ENCODE data around the gene THSD8. TPM values are rescaled to one million over a fixed set of nuclear protein-coding genes. Genes with fewer than 3 reads are reported as not detected.

Gene THSD8
- total RNA-seq, 2 experiments from 2014 or later: 27.0 to 31.1 TPM

- Mint-ChIP-seq H3K4me1 (peaks cover 12% of the 10 kb centered on the region), H3K9me3 (no peaks in the 10 kb centered on the region), H3K27me3 (peaks cover 13% of the 10 kb centered on the region), H3K27ac (no peak overlapping the region), H3K4me3 (no peak overlapping the region), H3K36me3 (ENCODE audit: low read depth) (no peaks in the 10 kb centered on the region)
- no peak for DNase-seq
- CTCF ChIA-PET: interaction anchor here (1.9 kb wide), 1 partner anchor 64 kb away, joined by 6 read pairs; no protein-coding TSS in a partner anchor
- POLR2A ChIA-PET: no interaction called here
Observed at GRCh38 chr19:12821761-12822160, 19.9 kb downstream of the THSD8 start.

GRCh38 chr19:12825254-12826131 lies 23.6 kb downstream of the THSD8 start:
- Mint-ChIP-seq H3K4me1 (peaks cover 12% of the 10 kb centered on the region), H3K4me3 (no peak overlapping the region), H3K36me3 (ENCODE audit: low read depth) (no peaks in the 10 kb centered on the region), H3K9me3 (no peaks in the 10 kb centered on the region), H3K27ac (no peak overlapping the region), H3K27me3 (peaks cover 35% of the 10 kb centered on the region)
- CTCF ChIA-PET: interaction anchor here (0.6 to 1.8 kb wide), 7 partner anchors 19 to 152 kb away, joined by 3 to 5 read pairs (median 3); partner anchors contain the start of gene RNASEH2A
- POLR2A ChIA-PET: no interaction called here
- no peak for DNase-seq

GRCh38 chr19:12828494-12828893 lies 26.6 kb downstream of the THSD8 start:
- ChIA-PET CTCF (interaction anchor here (1.2 kb wide), 1 partner anchor 10 kb away, joined by 3 read pairs; no protein-coding TSS in a partner anchor), POLR2A (interaction anchor here (0.6 kb wide), 1 partner anchor 66 kb away, joined by 6 read pairs; no protein-coding TSS in a partner anchor)
- peak; percentile 32 for DNase-seq
- H3K9me3 Mint-ChIP-seq: no peaks in the 10 kb centered on the region
- H3K36me3 Mint-ChIP-seq (ENCODE audit: low read depth): no peaks in the 10 kb centered on the region
- no peak overlapping the region for H3K27ac Mint-ChIP-seq
- H3K4me3 Mint-ChIP-seq: no peak overlapping the region
- peaks cover 20% of the 10 kb centered on the region for H3K4me1 Mint-ChIP-seq
- H3K27me3 Mint-ChIP-seq: peaks cover 59% of the 10 kb centered on the region

DNA sequence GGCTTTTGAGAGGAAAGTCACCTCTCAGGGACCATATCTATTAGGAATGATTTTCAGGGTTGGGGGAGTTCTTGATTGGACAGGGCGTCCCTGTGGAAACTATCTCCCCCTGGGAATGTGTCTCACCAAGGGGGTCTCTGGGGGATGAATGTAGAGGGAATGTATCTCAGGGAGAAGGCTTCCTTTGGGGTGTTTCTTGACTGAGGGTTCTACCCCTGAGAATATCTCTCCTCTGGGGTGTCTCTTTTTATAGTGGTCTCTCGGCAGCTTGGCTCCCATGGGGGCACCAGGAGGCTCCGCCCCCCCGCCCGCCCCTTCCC lies 31.5 kb downstream of the THSD8 start:
- Mint-ChIP-seq H3K27ac (peak overlapping the region; percentile 27), H3K36me3 (ENCODE audit: low read depth) (no peaks in the 10 kb centered on the region), H3K9me3 (no peaks in the 10 kb centered on the region), H3K4me3 (peak overlapping the region; percentile 11), H3K27me3 (peaks cover 75% of the 10 kb centered on the region), H3K4me1 (peaks cover 20% of the 10 kb centered on the region)
- DNase-seq: no peak
- CTCF ChIA-PET: no interaction called here
- POLR2A ChIA-PET: no interaction called here

- POLR2A ChIA-PET: no interaction called here
- Mint-ChIP-seq H3K27me3 (peaks cover 73% of the 10 kb centered on the region), H3K27ac (no peak overlapping the region), H3K4me1 (peaks cover 20% of the 10 kb centered on the region), H3K36me3 (ENCODE audit: low read depth) (no peaks in the 10 kb centered on the region), H3K9me3 (no peaks in the 10 kb centered on the region), H3K4me3 (peak overlapping the region; percentile 39)
- DNase-seq: peak; percentile 25
- CTCF ChIA-PET: interaction anchor here (1.1 kb wide), 1 partner anchor 7 kb away, joined by 3 read pairs; no protein-coding TSS in a partner anchor
Observed at GRCh38 chr19:12833738-12834565, 32.1 kb downstream of the THSD8 start.

DNA sequence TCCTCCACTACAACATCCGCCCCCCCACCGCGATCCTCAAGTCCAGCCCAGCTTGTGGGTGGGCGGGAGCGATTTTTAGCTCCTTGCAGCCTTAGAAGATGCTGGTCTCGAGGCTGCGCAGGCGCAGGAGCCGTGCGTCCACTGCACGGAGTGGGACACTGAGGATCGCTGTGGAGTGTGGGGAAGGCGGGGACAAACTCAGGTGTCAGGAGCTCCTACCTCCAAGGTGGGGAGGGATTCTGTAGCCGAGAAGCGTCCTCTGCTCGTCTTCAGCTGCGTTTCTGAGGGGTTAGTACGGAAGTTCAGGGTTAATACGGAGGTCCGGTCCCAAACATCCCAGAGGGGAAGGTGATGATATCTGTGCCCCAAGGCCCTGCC lies 32.7 kb downstream of the THSD8 start, which contains the start of gene RTBDN:
Gene RTBDN (minus strand): TSS at position 14 of the 378 bp plus-strand sequence. CDS start 4,600 bp downstream, outside the sequence.
- CTCF ChIA-PET: interaction anchor here (1.1 to 1.2 kb wide), 2 partner anchors 8 to 13 kb away, joined by 3 read pairs; no protein-coding TSS in a partner anchor
- POLR2A ChIA-PET: no interaction called here
- DNase-seq: no peak
- Mint-ChIP-seq H3K27ac (no peak within 1 kb of the TSS), H3K27me3 (peaks cover 76% of the 10 kb centered on the region), H3K4me1 (peaks cover 25% of the 10 kb centered on the region), H3K36me3 (ENCODE audit: low read depth) (no peaks in the 10 kb centered on the region), H3K4me3 (peak within 1 kb of the TSS; percentile 39), H3K9me3 (no peaks in the 10 kb centered on the region)

DNA sequence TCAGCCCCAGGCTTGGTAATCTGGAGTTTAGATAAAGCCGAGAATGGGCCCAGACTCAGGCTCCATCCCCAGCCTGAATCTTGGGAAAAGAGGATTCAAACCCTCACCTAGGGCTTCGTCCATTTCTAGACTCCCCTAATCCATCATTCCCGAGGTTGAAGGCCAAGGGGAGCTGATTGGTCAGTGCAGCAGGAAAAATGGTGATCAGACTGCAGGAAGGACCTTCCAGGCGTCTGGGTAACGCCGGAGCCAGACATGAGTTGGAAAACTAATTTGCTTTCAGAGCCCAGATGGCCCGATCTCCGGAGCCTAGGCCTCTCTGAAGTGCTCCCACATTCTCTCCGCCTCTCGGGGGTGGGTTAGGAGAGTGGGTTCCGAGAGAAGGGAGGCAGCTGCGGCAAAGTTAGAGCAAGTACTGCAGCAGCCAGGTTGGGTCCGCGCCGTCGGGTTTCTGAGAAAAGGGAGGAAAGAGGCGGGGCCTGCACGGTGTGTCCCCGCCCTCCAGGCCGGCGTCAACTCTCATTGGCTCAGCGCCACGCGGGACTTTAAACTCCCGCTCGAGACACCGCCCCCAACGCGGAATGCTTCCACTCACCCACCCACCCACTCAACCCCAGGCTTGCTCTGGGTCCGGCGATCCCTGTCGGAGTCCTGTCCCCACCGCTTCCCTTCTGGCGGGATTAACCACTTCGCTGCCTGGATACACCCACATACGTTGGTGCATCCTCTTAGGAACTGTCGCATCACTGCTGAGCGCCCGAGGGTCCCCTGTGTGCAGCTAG lies 33.3 kb downstream of the THSD8 start:
- no peaks in the 10 kb centered on the region for H3K36me3 Mint-ChIP-seq (ENCODE audit: low read depth)
- H3K9me3 Mint-ChIP-seq: no peaks in the 10 kb centered on the region
- peak; percentile 23 for DNase-seq
- CTCF ChIA-PET: interaction anchor here (0.6 to 1.2 kb wide), 3 partner anchors 9 to 20 kb away, joined by 3 read pairs; no protein-coding TSS in a partner anchor
- no peak overlapping the region for H3K4me3 Mint-ChIP-seq
- POLR2A ChIA-PET: no interaction called here
- H3K27ac Mint-ChIP-seq: no peak overlapping the region
- peaks cover 74% of the 10 kb centered on the region for H3K27me3 Mint-ChIP-seq
- H3K4me1 Mint-ChIP-seq: peaks cover 27% of the 10 kb centered on the region

DNA sequence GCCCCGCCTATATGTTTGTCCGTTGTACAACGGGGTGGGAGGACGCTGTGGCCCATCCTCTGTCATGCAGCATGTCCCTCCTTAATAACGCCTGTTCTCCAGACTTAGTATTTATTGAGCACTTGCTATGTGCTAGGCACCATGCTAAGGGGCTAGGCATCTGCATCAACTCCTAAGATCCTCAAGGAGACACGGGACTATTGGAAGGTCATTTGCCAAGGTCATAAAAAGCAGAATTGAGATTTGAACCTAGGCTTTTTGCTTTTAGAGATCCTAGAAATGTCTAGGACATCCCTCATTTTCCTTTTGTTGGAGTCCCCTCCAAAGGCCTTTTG lies 34.6 kb downstream of the THSD8 start:
- Mint-ChIP-seq H3K4me1 (peaks cover 41% of the 10 kb centered on the region), H3K36me3 (ENCODE audit: low read depth) (no peaks in the 10 kb centered on the region), H3K4me3 (no peak overlapping the region), H3K9me3 (no peaks in the 10 kb centered on the region), H3K27ac (no peak overlapping the region), H3K27me3 (peaks cover 80% of the 10 kb centered on the region)
- no peak for DNase-seq
- ChIA-PET CTCF (interaction anchor here (0.6 kb wide), 1 partner anchor 99 kb away, joined by 4 read pairs; no protein-coding TSS in a partner anchor), POLR2A (no interaction called here)

GRCh38 chr19:12837225-12837624 lies 35.4 kb downstream of the THSD8 start:
- H3K4me1 Mint-ChIP-seq: peaks cover 45% of the 10 kb centered on the region
- no peaks in the 10 kb centered on the region for H3K9me3 Mint-ChIP-seq
- H3K27me3 Mint-ChIP-seq: peaks cover 78% of the 10 kb centered on the region
- no peak for DNase-seq
- H3K36me3 Mint-ChIP-seq (ENCODE audit: low read depth): no peaks in the 10 kb centered on the region
- POLR2A ChIA-PET: no interaction called here
- CTCF ChIA-PET: interaction anchor here (1.5 kb wide), 1 partner anchor 10 kb away, joined by 9 read pairs; no protein-coding TSS in a partner anchor
- no peak overlapping the region for H3K4me3 Mint-ChIP-seq
- no peak overlapping the region for H3K27ac Mint-ChIP-seq

DNA sequence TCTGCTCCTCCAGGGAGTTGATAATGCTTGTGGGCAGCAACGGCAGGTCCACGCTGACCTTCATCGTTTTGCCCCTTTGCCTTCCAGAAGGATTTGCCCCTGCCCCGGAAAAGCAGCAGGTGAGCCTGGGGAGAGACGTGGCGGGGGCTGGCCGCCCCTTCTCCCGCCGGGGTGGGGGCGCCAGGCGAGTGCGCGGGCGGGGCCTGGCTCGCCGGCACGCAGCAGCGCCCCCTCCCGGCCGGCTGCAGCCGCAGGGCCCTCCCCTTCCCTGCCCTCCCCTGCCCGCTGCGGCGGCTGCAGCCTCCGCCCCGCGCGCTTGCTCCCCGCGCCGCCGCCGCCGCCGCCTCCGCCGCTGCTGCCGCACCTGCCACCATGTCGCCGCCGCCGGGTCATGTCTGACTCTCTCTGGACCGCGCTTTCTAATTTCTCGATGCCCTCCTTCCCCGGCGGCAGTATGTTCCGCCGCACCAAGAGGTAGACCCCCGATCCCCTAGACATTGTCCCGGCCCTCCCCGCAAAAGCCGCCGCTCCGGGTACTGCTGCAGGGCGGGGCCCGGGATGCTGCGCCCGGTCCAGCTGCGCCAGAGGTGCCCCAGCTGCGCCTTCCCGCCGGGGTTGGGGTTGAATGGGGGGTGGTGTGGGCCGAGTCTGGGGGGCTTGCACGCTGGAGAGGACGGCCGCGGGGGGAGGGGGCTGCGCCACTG lies 36.5 kb downstream of the THSD8 start, which contains the start of gene MAST1:
Gene MAST1 (plus strand): TSS at position 334 of the 704 bp plus-strand sequence. CDS start 58 bp downstream, at position 392.
- no peaks in the 10 kb centered on the region for H3K36me3 Mint-ChIP-seq (ENCODE audit: low read depth)
- H3K4me3 Mint-ChIP-seq: peak within 1 kb of the TSS; percentile 52
- DNase-seq: peak; percentile 46
- H3K27ac Mint-ChIP-seq: no peak within 1 kb of the TSS
- no peaks in the 10 kb centered on the region for H3K9me3 Mint-ChIP-seq
- H3K27me3 Mint-ChIP-seq: peaks cover 74% of the 10 kb centered on the region
- H3K4me1 Mint-ChIP-seq: peaks cover 39% of the 10 kb centered on the region
- POLR2A ChIA-PET: no interaction called here
- CTCF ChIA-PET: interaction anchor here (0.6 to 1.5 kb wide), 3 partner anchors 9 to 51 kb away, joined by 3 to 9 read pairs (median 4); no protein-coding TSS in a partner anchor

DNA sequence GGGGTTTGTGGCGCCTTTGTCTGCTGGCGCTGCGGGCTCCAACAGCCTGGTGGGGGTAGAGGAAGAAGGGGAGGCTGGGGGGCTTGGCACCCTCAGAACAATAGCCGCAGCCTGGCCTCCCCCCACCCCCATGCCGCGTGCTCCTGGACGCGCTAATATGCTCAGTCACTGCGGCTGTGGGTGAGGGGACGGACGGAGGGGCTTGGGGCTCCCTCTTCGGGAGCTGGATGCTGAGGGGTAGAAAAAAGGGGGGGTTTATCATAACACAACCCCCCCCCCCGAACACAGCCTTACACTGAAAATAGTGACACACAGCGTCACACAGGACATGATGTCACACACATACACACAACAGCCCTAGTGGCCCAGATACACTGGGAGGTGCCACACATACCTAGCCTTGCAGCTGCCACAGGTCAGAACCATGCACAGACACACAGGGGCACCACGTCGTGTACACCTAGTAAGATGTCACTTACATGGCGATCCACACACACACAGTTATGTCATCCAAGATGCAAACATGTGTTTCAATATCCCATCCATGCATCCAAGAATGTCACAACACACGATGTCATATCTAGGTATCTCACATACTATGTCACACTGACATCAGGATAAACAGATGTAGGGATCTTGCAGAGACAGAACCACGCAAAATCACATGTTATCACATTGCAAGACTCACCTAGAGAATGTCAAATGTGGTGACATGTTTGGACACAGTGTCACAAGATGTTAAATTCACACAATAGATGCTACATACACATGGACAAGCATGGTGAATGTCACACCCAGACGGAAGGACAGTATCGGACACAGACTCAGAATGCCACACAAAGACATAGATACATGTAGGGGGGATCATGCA lies 37.3 kb downstream of the THSD8 start:
- Mint-ChIP-seq H3K27me3 (peaks cover 72% of the 10 kb centered on the region), H3K9me3 (no peaks in the 10 kb centered on the region), H3K36me3 (ENCODE audit: low read depth) (no peaks in the 10 kb centered on the region), H3K27ac (no peak overlapping the region), H3K4me1 (peaks cover 37% of the 10 kb centered on the region), H3K4me3 (peak overlapping the region; percentile 52)
- DNase-seq: peak; percentile 26
- ChIA-PET POLR2A (no interaction called here), CTCF (interaction anchor here (0.6 to 1.2 kb wide), 4 partner anchors 8 to 52 kb away, joined by 3 to 4 read pairs (median 3); partner anchors contain the start of gene RNASEH2A)

Measured in activated CD4-positive, alpha-beta T cell treated with anti-CD3 and anti-CD28 coated beads, Interleukin-2, amount 10 ng/mL, durations not matched to agents 7 days and 5 days (primary cell).